KMS-11 (cell line): ENCODE results near the gene NUP188.

Experiments used
- H2AFZ ChIP-seq: fragments of 200-600 bp; sonication (generic); 2 replicates; pipeline ENCODE4 v1.6.1; 2016; ENCODE audit warnings: antibody characterized with exemption, mixed run types, low read depth
- H3K27ac ChIP-seq: fragments of 200-600 bp; sonication (generic); 2 replicates; pipeline ENCODE4 v1.6.1; 2016; ENCODE audit warnings: mild to moderate bottlenecking, mixed run types
- H3K27me3 ChIP-seq: fragments of 200-600 bp; sonication (generic); 2 replicates; pipeline ENCODE4 v1.6.1; 2017; ENCODE audit warnings: mild to moderate bottlenecking, low read depth, mixed run types, moderate library complexity; ENCODE audit not compliant: insufficient read depth
- H3K36me3 ChIP-seq: fragments of 200-600 bp; sonication (generic); 2 replicates; pipeline ENCODE4 v1.6.1; 2017; ENCODE audit warnings: mild to moderate bottlenecking, mixed run types; ENCODE audit not compliant: insufficient read depth
- H3K4me1 ChIP-seq: fragments of 200-600 bp; sonication (generic); 2 replicates; pipeline ENCODE4 v1.6.1; 2016; ENCODE audit warnings: mild to moderate bottlenecking, low read depth, mixed run types; ENCODE audit not compliant: poor library complexity, severe bottlenecking
- H3K4me2 ChIP-seq: fragments of 200-600 bp; sonication (generic); 2 replicates; pipeline ENCODE4 v1.7.0; 2016; ENCODE audit warnings: mild to moderate bottlenecking, mixed run types
- H3K4me3 ChIP-seq: fragments of 200-600 bp; sonication (generic); IDR thresholded peaks from 2 replicates; pipeline ENCODE4 v1.6.1; 2017; ENCODE audit warnings: low read depth, low read length, mixed read lengths; ENCODE audit not compliant: insufficient read depth
- H3K79me2 ChIP-seq: fragments of 200-600 bp; sonication (generic); 2 replicates; pipeline ENCODE4 v1.6.1; 2016; ENCODE audit warnings: low read depth, mixed run types; ENCODE audit not compliant: insufficient read depth
- H3K9ac ChIP-seq: fragments of 200-600 bp; sonication (generic); 2 replicates; pipeline ENCODE4 v1.6.1; 2016; ENCODE audit warnings: mild to moderate bottlenecking, mixed run types
- H4K20me1 ChIP-seq: fragments of 200-600 bp; sonication (generic); 2 replicates; pipeline ENCODE4 v1.6.1; 2016; ENCODE audit warnings: mild to moderate bottlenecking, mixed run types; ENCODE audit not compliant: insufficient read depth
- CTCF ChIP-seq: fragments of 200-600 bp; sonication (generic); conservative IDR thresholded peaks from 2 replicates; pipeline ENCODE4 v1.6.1; 2017; ENCODE audit warnings: low read depth, mild to moderate bottlenecking, antibody characterized with exemption, low read length, moderate library complexity, mixed read lengths

Gene NUP188

GRCh38 chr9:128972956-128973355 is 25.5 kb downstream of the NUP188 start:
- Histone ChIP-seq H4K20me1 (no peaks in the 10 kb centered on the region), H3K27me3 (no peaks in the 10 kb centered on the region), H3K9ac (no peak overlapping the region), H3K4me2 (no peak overlapping the region), H3K79me2 (no peaks in the 10 kb centered on the region), H3K27ac (no peak overlapping the region), H3K4me3 (no peak overlapping the region), H3K36me3 (peaks cover 7% of the 10 kb centered on the region; the same call in 1 of the 2 replicates), H3K4me1 (no peaks in the 10 kb centered on the region), H2AFZ (no peak overlapping the region)
- no peak for TF ChIP-seq CTCF

GRCh38 chr9:128979111-128979510 is 31.6 kb downstream of the NUP188 start:
- Histone ChIP-seq H3K36me3 (peaks cover 31% of the 10 kb centered on the region; the same call in 1 of the 2 replicates), H3K79me2 (no peaks in the 10 kb centered on the region), H3K27ac (no peak overlapping the region), H2AFZ (no peak overlapping the region), H4K20me1 (no peaks in the 10 kb centered on the region), H3K9ac (no peak overlapping the region), H3K4me2 (no peak overlapping the region), H3K27me3 (no peaks in the 10 kb centered on the region), H3K4me3 (no peak overlapping the region), H3K4me1 (no peaks in the 10 kb centered on the region)
- no peak for TF ChIP-seq CTCF

- Histone ChIP-seq H2AFZ (no peak overlapping the region), H3K4me1 (no peaks in the 10 kb centered on the region), H3K4me2 (no peak overlapping the region), H4K20me1 (no peaks in the 10 kb centered on the region), H3K36me3 (peaks cover 27% of the 10 kb centered on the region; the same call in 1 of the 2 replicates), H3K4me3 (no peak overlapping the region), H3K79me2 (no peaks in the 10 kb centered on the region), H3K27ac (no peak overlapping the region), H3K9ac (no peak overlapping the region), H3K27me3 (no peaks in the 10 kb centered on the region)
- TF ChIP-seq CTCF = no peak
Measured at GRCh38 chr9:128983536-128983935, 36.0 kb downstream of the NUP188 start.

- Histone ChIP-seq H3K79me2 (no peaks in the 10 kb centered on the region), H3K4me2 (no peak overlapping the region), H3K4me1 (no peaks in the 10 kb centered on the region), H3K27ac (no peak overlapping the region), H3K4me3 (no peak overlapping the region), H2AFZ (no peak overlapping the region), H3K27me3 (no peaks in the 10 kb centered on the region), H3K9ac (no peak overlapping the region), H3K36me3 (peaks cover 18% of the 10 kb centered on the region; the same call in 1 of the 2 replicates), H4K20me1 (no peaks in the 10 kb centered on the region)
- TF ChIP-seq CTCF = no peak
Measured at GRCh38 chr9:128986671-128987070, 39.2 kb downstream of the NUP188 start.
